Testis (tissue), 3 donors: ENCODE results near the gene MEFV. TPM values are rescaled to one million over a fixed set of nuclear protein-coding genes. Genes with fewer than 3 reads are reported as not detected.

Experiments used
- DNase-seq: peaks from one replicate; pipeline ENCODE4 v3.0.0-alpha.2; 2019
- H3K27ac ChIP-seq, 2 donors: fragments of 200-600 bp; sonication (generic); one replicate each; pipeline ENCODE4 v1.5.1; 2019
- H3K27me3 ChIP-seq: fragments of 200-600 bp; sonication (generic); one replicate; pipeline ENCODE4 v1.5.1; 2019
- H3K36me3 ChIP-seq: fragments of 200-600 bp; sonication (generic); one replicate; pipeline ENCODE4 v1.5.1; 2017; ENCODE audit warnings: low read depth; ENCODE audit errors: missing control alignments
- H3K4me1 ChIP-seq: fragments of 200-600 bp; sonication (generic); one replicate; pipeline ENCODE4 v1.5.1; 2019
- H3K4me3 ChIP-seq, 2 donors: fragments of 200-600 bp; sonication (generic); one replicate each; pipeline ENCODE4 v1.5.1; 2017 to 2019
- H3K9me3 ChIP-seq: fragments of 200-600 bp; sonication (generic); one replicate; pipeline ENCODE4 v1.5.1; 2017
- CTCF ChIP-seq, 3 experiments: fragments of 450-650 bp in 2 of 3; fragments of 200-600 bp in 1 of 3; sonication (generic) in 1 of 3; IDR thresholded peaks; one replicate each; pipeline ENCODE4 v1.5.1; 2016 to 2019; ENCODE audit warnings: antibody characterized with exemption in 3 of 3, mild to moderate bottlenecking in 2 of 3, moderate library complexity in 1 of 3
- POLR2A ChIP-seq: fragments of 450-650 bp; IDR thresholded peaks from one replicate; pipeline ENCODE4 v1.6.1; 2017; ENCODE audit warnings: antibody characterized with exemption, mild to moderate bottlenecking, moderate library complexity
- WGBS, 2 donors: methylation state at CpG; one replicate each; pipeline ENCODE4 v1.1.5; 2018; 5-methylcytosine and 5-hydroxymethylcytosine counted together
- intact Hi-C: fragments of 100-400 bp; cut with DNase I; formaldehyde crosslinking; loops from one replicate; pipeline ENCODE4 v1.15.1; 2023; ENCODE audit warnings: low total_unique reads
- polyA plus RNA-seq: library from polyadenylated mRNA; stranded (reverse); fragments of 350-450 nt; fragmentation: Illumina TruSeq; extraction: RNeasy Lipid Tissue Mini Kit (QIAGEN cat#74804); gene quantifications from one replicate; pipeline ENCODE4 v1.2.3, GENCODE V29; 2014; ENCODE audit warnings: low read depth, low replicate concordance; ENCODE audit not compliant: insufficient read depth
- total RNA-seq, 2 donors: library from RNA; depleted of rRNA; stranded (reverse); fragments of >200 nt; gene quantifications; one replicate each; pipeline ENCODE4 v1.2.3, GENCODE V29; 2016

The MEFV gene
- total and polyA plus RNA-seq, 3 donors from 2014 or later: 2.6 to 5.7 (median 5.2) TPM

DNA sequence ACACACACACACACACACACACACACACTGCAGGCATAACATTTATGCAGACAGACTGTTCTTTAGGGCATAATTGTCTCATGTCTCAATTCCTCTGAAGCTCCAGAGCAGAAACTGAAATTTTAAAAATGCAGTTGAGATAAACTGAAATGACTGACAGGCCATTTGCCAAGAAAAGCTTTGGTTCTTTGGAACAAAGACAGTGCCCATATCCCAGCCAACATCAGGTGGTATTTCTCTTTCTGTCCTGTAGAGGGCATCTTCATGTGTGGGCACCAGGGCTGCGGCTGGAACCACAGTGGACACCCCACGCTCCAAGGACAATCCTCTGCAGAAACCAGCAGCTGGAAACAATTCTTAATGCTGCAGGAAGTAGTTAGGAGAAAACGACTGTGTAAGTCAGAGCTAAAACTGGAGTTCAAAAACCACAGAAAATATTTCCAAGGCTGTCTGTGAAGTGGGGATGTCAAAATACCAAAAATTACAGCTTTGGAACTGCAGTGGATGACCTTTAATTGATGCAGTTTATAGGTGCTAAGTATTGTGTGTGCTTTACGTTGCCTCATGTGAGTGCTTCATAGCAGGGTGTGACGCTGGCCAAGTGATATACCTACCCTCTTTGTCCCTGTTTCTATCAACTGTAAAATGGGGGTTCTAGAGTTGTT is 10.6 kb upstream of the MEFV start:
- Histone ChIP-seq H3K36me3 (no peaks in the 10 kb centered on the region), H3K27ac (no peak overlapping the region), H3K27me3 (no peaks in the 10 kb centered on the region), H3K9me3 (no peaks in the 10 kb centered on the region), H3K4me3 (no peak overlapping the region), H3K4me1 (peaks cover 14% of the 10 kb centered on the region)
- peak; percentile 66 for DNase-seq
- intact Hi-C loops: no loop called here
- 55 to 61% methylated on average over 5 of the region's 5 CpGs for WGBS, 2 donors
- TF ChIP-seq CTCF (IDR thresholded peaks at IDR 0.05): peak; percentile 35 to 54 (median 38)
- TF ChIP-seq POLR2A: no peak

GRCh38 chr16:3264137-3265036 is 8.0 kb upstream of the MEFV start:
- Histone ChIP-seq H3K27me3 (no peaks in the 10 kb centered on the region), H3K36me3 (no peaks in the 10 kb centered on the region), H3K27ac (peak overlapping the region; percentile 96 to 98), H3K4me1 (peaks cover 14% of the 10 kb centered on the region), H3K4me3 (peak overlapping the region; percentile 87 to 97), H3K9me3 (no peaks in the 10 kb centered on the region)
- peak; percentile 98 for DNase-seq
- intact Hi-C loops: no loop called here
- WGBS, 2 donors: 0 to 2% methylated on average over 36 to 45 of the region's 77 CpGs
- no peak for TF ChIP-seq POLR2A
- peak in 2 of 3 experiments; percentile 18 to 26 for TF ChIP-seq CTCF (IDR thresholded peaks at IDR 0.05)

GRCh38 chr16:3262517-3262916 is 6.1 kb upstream of the MEFV start:
- 54 to 80% methylated on average over 4 of the region's 4 CpGs for WGBS, 2 donors
- no peak for TF ChIP-seq CTCF (IDR thresholded peaks at IDR 0.05)
- TF ChIP-seq POLR2A: no peak
- intact Hi-C loops: no loop called here
- H3K4me3 ChIP-seq: no peak overlapping the region
- H3K36me3 ChIP-seq: no peaks in the 10 kb centered on the region
- peaks cover 14% of the 10 kb centered on the region for H3K4me1 ChIP-seq
- H3K27me3 ChIP-seq: no peaks in the 10 kb centered on the region
- no peak for DNase-seq
- no peaks in the 10 kb centered on the region for H3K9me3 ChIP-seq
- H3K27ac ChIP-seq: no peak overlapping the region

DNA sequence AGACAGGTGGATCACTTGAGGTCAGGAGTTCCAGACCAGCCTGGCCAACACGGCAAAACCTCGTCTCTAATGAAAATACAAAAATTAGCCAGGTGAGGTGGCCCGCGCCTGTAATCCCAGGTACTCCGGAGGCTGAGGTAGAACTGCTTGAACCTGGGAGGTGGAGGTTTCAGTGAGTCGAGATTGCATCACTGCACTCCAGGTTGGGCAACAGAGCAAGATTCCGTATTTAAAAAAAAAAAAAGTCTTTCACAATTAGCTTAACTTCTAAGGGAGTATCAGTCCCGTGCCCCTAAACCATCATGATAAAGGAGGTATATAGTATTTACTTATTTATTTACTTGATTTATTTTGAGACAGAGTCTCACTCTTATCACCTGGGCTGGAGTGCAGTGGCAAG is 3.4 kb upstream of the MEFV start:
- TF ChIP-seq CTCF (IDR thresholded peaks at IDR 0.05) (no peak), POLR2A (no peak)
- intact Hi-C loops: no loop called here
- 85 to 91% methylated on average over 8 of the region's 8 CpGs for WGBS, 2 donors

More for the DNA sequence above, 3.4 kb upstream of the MEFV start:
- Histone ChIP-seq H3K9me3 (no peaks in the 10 kb centered on the region), H3K27me3 (no peaks in the 10 kb centered on the region), H3K27ac (no peak overlapping the region), H3K4me1 (peaks cover 5% of the 10 kb centered on the region), H3K4me3 (no peak overlapping the region), H3K36me3 (no peaks in the 10 kb centered on the region)
- DNase-seq: no peak
